Endodermal cell (in vitro differentiated cells): ENCODE results near the gene PAGE1. TPM values are rescaled to one million over a fixed set of nuclear protein-coding genes. Genes with fewer than 3 reads are reported as not detected.

ENCODE experiments used
- DNase-seq: peaks from one replicate; pipeline ENCODE4 v3.0.0-alpha.2; 2017
- H3K27ac ChIP-seq: 2 replicates; pipeline ENCODE4 v1.5.1; 2013; ENCODE audit warnings: mild to moderate bottlenecking, low read depth, low read length, moderate library complexity
- H3K27me3 ChIP-seq: 2 replicates; pipeline ENCODE4 v1.6.1; 2013; ENCODE audit warnings: mild to moderate bottlenecking, low read length, moderate library complexity; ENCODE audit not compliant: insufficient read depth, control insufficient read depth, poor library complexity, severe bottlenecking
- H3K36me3 ChIP-seq: 2 replicates; pipeline ENCODE4 v1.7.0; 2013; ENCODE audit warnings: mild to moderate bottlenecking, low read length, moderate library complexity; ENCODE audit not compliant: control insufficient read depth, insufficient read depth
- H3K4me1 ChIP-seq: one replicate; pipeline ENCODE4 v1.7.0; 2013; ENCODE audit warnings: low read length; ENCODE audit not compliant: control insufficient read depth, insufficient read depth
- H3K4me3 ChIP-seq: 2 replicates; pipeline ENCODE4 v1.5.1; 2013; ENCODE audit warnings: mild to moderate bottlenecking, low read length, moderate library complexity
- H3K9ac ChIP-seq: 2 replicates; pipeline ENCODE4 v1.6.1; 2013; ENCODE audit warnings: mild to moderate bottlenecking, low read length, moderate library complexity; ENCODE audit not compliant: poor library complexity, severe bottlenecking; ENCODE audit errors: extremely low read depth
- H3K9me3 ChIP-seq: 2 replicates; pipeline ENCODE4 v1.6.1; 2013; ENCODE audit warnings: mild to moderate bottlenecking, low read length, moderate library complexity; ENCODE audit not compliant: control insufficient read depth
- H3K27ac Mint-ChIP-seq: 2 replicates; pipeline ENCODE4 v1.8.0; 2020; ENCODE audit warnings: mixed read lengths
- H3K27me3 Mint-ChIP-seq: 2 replicates; pipeline ENCODE4 v1.8.0; 2021; ENCODE audit warnings: mild to moderate bottlenecking, mixed read lengths; ENCODE audit not compliant: insufficient read depth
- H3K36me3 Mint-ChIP-seq: 2 replicates; pipeline ENCODE4 v1.8.0; 2020; ENCODE audit warnings: low read depth, mixed read lengths
- H3K4me1 Mint-ChIP-seq: 2 replicates; pipeline ENCODE4 v1.8.0; 2020; ENCODE audit warnings: mixed read lengths
- H3K4me3 Mint-ChIP-seq: 2 replicates; pipeline ENCODE4 v1.8.0; 2020; ENCODE audit warnings: mild to moderate bottlenecking, moderate library complexity, mixed read lengths
- H3K9me3 Mint-ChIP-seq: 2 replicates; pipeline ENCODE4 v1.8.0; 2020; ENCODE audit warnings: mild to moderate bottlenecking, mixed read lengths
- WGBS, 2 experiments: methylation state at CpG; one replicate each; pipeline versions ENCODE4 v1.1.5 to v1.1.7; 2013; ENCODE audit warnings: missing lambda C conversion rate in 2 of 2, mixed read lengths in 1 of 2; ENCODE audit not compliant: insufficient coverage in 1 of 2, insufficient read length in 1 of 2; 5-methylcytosine and 5-hydroxymethylcytosine counted together
- total RNA-seq, 2 donors: library from RNA; stranded (reverse); fragmentation: NEBNext Ultra II Directional in 1 of 2; extraction: Animal tissue kit (Norgen Biotek cat#: 25700) in 1 of 2; gene quantifications; 2 replicates in 1 of 2; 3 replicates in 1 of 2; pipeline ENCODE4 v1.2.1, GENCODE V29; 2021
- TF ChIP-seq, protein P1 (sequence below): fragments of 200-600 bp; sonication (generic); conservative IDR thresholded peaks from 2 replicates; pipeline ENCODE4 v1.5.0; 2021; ENCODE audit warnings: antibody characterized with exemption, mild to moderate bottlenecking

The PAGE1 gene
- total RNA-seq, 2 donors from 2014 or later: not detected

DNA sequence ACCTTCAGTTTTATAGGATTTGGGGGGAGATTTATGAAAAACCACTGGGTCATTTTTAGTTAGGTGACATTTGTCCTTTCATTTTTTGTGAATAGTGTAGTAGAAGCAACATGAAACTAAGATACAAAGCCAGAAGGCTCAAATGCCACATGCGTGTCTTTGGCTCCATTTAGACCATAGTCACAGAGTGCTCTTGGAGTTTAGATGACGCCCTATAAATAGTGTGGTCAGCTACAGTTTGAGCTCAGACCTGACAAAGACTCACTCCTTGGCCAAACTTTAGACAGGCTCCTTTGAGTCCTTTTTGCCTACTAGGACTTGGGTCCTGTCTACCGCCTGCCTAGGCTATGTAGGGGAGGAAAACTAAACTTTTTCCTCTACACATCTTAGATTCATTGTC is 16.8 kb upstream of the PAGE1 start:
- Histone ChIP-seq H3K27me3 (no peaks in the 10 kb centered on the region), H3K36me3 (no peaks in the 10 kb centered on the region), H3K9ac (no peak overlapping the region), H3K9me3 (no peaks in the 10 kb centered on the region), H3K4me1 (peaks cover 4% of the 10 kb centered on the region), H3K4me3 (no peak overlapping the region), H3K27ac (no peak overlapping the region)
- DNase-seq: no peak
- WGBS, 2 experiments: 80 to 97% methylated on average over 1 to 2 of the region's 3 CpGs
- TF ChIP-seq, protein P1, sequence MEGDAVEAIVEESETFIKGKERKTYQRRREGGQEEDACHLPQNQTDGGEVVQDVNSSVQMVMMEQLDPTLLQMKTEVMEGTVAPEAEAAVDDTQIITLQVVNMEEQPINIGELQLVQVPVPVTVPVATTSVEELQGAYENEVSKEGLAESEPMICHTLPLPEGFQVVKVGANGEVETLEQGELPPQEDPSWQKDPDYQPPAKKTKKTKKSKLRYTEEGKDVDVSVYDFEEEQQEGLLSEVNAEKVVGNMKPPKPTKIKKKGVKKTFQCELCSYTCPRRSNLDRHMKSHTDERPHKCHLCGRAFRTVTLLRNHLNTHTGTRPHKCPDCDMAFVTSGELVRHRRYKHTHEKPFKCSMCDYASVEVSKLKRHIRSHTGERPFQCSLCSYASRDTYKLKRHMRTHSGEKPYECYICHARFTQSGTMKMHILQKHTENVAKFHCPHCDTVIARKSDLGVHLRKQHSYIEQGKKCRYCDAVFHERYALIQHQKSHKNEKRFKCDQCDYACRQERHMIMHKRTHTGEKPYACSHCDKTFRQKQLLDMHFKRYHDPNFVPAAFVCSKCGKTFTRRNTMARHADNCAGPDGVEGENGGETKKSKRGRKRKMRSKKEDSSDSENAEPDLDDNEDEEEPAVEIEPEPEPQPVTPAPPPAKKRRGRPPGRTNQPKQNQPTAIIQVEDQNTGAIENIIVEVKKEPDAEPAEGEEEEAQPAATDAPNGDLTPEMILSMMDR: no peak
- Mint-ChIP-seq H3K4me1 (peaks cover 16% of the 10 kb centered on the region), H3K9me3 (peaks cover 53% of the 10 kb centered on the region), H3K36me3 (no peaks in the 10 kb centered on the region), H3K27ac (no peak overlapping the region), H3K4me3 (no peak overlapping the region), H3K27me3 (no peaks in the 10 kb centered on the region)

DNA sequence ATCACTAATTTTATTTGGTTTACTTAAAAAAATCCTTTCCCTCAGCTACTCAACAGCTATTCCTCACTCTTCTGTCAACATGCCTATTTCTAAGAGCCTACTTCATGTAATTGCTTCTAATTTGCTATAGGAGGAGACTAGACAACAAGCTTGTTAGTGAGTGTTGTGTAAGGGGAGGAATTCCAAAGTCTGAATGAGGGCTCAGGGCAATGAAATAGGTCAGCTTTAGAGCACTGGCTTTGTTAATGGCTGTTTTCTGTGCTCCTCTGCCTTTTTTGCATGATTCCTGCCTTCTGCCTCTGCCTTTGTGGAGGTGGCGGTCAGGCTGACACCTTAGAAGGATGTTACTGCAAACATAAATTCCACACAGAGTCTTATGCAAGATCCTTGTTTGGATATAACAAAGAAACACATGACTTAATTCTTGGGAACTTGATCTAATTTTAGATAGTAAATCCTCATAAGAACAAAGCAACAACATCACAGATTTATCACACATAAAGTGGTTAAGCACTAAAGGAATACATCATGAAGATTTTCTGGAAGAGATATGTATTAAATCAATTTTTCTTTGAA is 15.0 kb upstream of the PAGE1 start:
- Mint-ChIP-seq H3K36me3 (no peaks in the 10 kb centered on the region), H3K4me3 (no peak overlapping the region), H3K27ac (no peak overlapping the region), H3K4me1 (peaks cover 16% of the 10 kb centered on the region), H3K27me3 (no peaks in the 10 kb centered on the region), H3K9me3 (peaks cover 49% of the 10 kb centered on the region)
- Histone ChIP-seq H3K9me3 (no peaks in the 10 kb centered on the region), H3K9ac (no peak overlapping the region), H3K4me3 (no peak overlapping the region), H3K36me3 (no peaks in the 10 kb centered on the region), H3K27me3 (no peaks in the 10 kb centered on the region), H3K27ac (no peak overlapping the region), H3K4me1 (peaks cover 4% of the 10 kb centered on the region)
- TF ChIP-seq, protein P1: no peak
- no CpG with 5 or more reads among the region's 1 CpG for WGBS, 2 experiments
- DNase-seq: no peak

DNA sequence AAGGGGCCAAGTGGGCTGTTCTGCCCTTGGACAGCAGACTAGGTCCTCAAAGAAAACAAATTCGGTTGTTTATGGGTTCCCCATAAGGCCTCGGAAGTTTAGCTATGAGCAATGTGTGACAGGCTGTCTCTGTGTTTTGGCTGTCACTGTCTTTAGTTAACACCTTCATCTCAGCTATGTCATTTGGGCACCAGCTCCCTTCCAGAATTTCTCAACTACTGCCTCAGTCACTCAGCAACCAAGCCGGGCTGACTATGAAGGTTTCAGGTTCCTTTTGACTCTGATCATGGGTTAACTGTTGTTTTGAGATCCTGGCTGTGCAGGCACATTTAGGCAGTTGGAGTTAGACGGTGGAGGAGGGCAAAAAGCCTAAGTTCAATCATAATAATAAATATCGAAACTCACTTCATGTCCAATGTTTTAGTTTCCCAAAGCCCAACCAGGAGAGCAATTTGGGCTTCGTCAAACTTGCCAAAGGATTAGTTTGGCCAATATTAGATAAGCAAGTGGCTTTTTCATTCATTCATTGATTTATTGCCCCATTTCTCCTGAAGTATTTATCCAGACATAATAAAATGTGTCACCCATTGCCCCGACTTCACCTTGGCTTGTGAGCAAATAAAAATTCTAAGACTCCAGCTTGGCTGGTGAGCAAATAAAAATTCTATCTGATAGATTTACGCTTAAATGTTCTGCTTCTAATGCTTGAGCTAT is 9.1 kb upstream of the PAGE1 start:
- Histone ChIP-seq H3K27me3 (no peaks in the 10 kb centered on the region), H3K9me3 (no peaks in the 10 kb centered on the region), H3K36me3 (no peaks in the 10 kb centered on the region), H3K4me3 (no peak overlapping the region), H3K9ac (no peak overlapping the region), H3K27ac (no peak overlapping the region), H3K4me1 (peaks cover 4% of the 10 kb centered on the region)
- Mint-ChIP-seq H3K27ac (no peak overlapping the region), H3K4me3 (no peak overlapping the region), H3K9me3 (peaks cover 39% of the 10 kb centered on the region), H3K4me1 (peaks cover 10% of the 10 kb centered on the region), H3K27me3 (no peaks in the 10 kb centered on the region), H3K36me3 (no peaks in the 10 kb centered on the region)
- DNase-seq: no peak
- WGBS, 2 experiments: 89 to 100% methylated on average over 3 to 7 of the region's 8 CpGs
- TF ChIP-seq, protein P1: no peak
